Measurements from ENCODE around the gene GLTP. TPM values are rescaled to one million over a fixed set of nuclear protein-coding genes. Genes with fewer than 3 reads are reported as not detected.
"Not testable (repeated sequence)": the region's sequence is repeated elsewhere in the genome, so short reads cannot be mapped to it uniquely, and the experiment has no call there.

Gene GLTP
- total RNA-seq, 1 donor from 2014 or later = 40.1 TPM

DNA sequence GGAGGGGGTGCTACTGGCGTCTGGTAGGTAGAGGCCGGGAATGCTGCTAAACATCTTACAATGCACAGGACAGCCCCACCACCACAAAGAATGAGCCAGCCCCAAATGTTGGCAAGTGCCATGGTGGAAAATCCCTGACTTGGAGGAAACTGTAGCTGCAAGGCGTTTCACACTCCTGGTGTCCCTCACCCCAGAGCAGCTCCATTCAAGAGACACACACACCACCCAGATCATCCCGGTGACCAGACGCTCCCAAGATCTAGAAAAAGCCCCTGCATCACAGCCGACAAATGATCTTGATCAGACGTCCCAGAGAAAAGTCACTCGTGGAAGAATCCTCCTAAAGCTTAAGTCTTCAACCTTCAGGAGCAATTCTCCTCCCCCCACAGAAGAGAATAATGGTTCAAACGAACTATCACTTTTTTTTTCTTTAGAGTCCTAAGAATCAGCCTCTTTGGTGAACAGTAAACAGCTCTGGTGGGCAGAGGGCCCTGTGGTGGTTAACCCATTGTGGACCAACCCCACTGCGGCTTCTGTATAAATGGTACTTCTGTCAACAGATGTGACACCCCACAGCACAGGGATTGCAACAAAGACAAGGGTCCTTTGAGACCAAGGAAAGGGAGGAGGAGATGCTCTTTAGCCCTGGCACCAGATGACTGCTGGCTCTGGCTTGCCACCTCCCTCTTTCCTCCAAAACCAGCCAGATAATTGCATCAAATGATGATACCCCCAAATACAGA lies 2.7 kb downstream of the GLTP start:
- no peak for DNase-seq

DNA sequence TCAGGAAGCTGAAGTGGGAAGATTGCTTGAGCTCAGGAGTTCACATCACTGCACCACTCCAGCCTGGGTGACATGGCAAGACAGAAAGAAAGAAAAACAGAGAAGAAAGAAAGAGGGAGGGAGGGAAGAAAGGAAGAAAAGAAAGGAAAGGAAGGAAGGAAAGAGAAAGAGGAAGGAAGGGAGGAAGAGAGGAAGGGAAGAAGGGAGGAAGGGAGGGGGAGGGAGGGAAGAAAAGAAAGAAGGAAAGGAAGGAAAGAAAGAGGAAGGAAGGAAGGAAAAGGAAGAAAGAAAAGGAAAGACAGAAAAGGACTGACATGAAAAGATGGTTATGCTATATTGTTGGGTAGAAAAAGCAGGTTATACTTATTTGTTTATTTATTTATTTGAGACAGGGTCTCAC lies 3.9 kb downstream of the GLTP start:
- DNase-seq = no peak

DNA sequence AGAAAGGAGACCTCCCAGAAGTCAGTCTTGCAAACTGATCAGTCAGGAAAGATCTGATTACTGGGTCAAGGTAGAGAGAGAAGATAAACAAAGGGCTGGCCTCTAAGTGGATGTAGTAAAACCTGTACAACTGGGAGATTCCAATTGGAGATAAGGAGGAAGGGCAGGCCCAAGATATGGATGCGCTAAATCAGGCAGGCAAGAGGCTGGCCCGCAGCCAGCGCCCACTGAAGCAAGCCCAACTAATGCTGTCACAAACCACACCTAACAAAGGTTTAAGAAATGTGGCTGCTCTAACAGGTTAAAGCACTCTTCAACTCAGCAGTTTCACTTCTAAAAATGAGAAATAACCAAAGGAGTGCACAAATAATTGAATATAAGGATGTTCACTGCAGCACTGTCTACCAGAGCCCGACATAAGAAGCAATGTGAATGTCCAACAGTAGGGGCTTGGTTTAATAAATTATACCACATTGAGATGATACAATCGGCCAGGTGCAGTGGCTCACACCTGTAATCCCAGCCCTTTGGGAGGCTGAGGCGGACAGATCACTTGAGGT lies 4.7 kb downstream of the GLTP start:
- DNase-seq = peak; percentile 42

DNA sequence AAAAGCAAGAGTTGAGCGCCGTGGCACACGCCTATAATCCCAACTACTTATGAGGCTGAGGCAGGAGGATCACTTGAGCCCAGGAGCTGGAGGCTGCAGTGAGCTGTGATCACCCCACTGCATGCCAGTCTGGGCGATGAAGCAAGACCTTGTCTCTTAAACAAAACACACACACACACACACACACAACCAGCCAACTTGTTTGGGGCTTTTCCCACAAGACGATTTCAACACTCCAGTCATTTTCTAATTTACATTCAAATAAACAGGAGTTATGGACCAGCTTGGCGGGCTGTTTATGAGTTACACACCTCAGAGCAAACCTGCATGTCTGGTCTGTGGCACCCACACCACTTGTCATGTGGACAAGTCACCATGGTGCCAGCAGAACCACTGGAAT lies 6.7 kb downstream of the GLTP start:
- DNase-seq = no peak

DNA sequence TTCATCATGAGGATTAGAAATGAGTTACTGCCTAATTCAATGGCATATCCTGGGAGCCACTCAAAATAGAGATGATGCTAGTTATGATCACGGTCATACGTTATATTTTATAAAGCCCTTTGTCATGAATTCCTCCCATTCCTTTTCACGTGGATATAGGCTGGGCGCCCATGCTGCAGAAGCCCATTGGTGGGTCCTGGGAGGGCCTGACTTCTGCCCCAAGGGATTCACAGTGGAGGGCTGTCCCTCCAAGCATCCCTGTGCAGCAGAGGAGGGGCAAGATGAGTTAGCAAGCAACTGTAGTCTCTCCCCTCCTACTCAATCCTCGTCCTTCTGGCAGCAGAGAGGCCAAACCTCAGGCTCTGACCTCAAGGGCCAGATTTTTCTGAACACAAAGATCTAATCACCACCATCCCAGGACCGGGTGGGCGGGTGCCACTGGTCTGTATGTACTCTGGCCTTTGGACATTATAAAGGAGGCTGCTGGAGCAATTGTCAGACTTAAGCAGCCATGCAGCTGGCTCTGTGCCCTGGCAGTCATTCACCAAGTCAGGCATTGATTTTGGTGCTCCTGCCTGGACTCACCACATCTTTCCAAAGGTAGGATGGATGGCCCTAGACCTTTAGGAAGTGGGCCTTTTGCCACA lies 8.6 kb downstream of the GLTP start:
- DNase-seq = no peak

DNA sequence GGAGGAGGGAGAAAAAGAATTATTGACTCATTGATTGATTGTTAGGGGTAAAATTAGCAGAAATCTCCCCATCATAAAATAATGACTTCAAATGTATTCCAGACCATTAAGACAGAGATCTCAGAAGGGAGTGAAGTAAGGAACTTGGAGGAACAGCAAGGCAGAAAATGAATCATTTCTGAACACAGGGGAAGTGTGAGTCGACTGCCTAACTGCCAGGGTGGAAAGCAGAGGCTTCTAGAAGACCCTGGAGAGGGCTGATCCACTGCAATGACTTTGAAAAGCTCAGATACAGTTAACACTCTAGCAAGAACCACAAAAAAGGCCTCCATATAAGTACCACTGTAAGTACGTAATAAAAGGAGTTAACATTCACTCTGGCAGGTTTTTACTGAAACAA lies 9.7 kb downstream of the GLTP start:
- DNase-seq = no peak

DNA sequence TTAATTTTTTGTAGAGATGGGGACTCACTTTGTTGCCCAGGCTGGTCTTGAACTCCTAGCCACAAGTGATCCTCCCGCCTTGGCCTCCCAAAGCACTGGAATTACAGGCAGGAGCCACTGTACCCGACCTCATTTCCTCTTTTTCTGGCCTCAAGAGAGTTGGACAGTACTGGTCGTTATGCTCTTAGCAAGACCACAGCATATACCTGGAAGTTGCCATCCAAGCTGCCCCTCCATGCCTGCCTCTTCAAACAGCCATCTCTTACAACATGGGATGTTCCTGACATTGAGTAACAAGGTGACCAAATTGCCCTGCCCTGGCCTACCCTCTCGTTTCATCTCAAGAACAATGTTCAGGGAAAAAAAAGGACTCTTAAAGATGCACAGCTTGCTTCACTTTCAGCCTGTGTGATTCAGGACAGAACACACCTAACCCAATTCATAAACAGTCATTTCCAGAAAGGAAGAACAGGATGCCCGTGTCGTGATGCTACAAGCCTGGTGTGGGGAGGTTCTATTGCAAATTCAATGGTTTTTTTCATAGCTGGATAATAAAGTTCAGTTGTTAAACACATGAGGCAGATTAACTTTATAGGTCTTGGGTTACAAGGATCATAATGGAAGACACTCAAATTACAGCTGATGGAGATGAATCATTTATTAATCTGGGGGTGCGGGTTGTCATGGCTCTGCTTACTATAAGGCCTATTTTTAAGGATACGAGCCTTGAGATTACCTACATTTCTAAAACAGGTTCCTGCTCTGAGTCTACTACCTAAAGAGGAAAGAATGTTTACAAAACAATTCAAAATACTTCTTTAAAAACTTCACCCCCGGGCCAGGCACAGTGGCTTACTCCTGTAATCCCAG lies 11.9 kb downstream of the GLTP start:
- DNase-seq = no peak

DNA sequence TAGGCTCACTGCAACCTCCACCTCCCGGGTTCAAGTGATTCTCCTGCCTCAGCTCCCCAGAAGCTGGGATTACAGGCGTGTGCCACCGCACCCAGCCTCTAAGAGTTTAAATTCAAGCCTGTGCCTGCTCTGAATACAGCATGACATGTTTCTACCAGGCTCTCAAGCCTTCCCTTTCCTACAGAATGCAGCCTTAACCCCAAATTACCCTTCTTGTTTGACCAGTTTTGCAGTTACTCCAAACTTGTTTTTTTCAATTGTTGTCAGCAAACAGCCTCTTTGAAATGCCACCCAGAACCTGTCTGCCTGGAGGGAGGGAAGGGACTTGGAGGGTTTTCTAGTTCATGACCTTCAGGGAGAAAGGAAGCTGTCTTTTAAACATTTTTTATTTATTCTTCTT lies 15.4 kb downstream of the GLTP start:
- DNase-seq = peak; percentile 66

DNA sequence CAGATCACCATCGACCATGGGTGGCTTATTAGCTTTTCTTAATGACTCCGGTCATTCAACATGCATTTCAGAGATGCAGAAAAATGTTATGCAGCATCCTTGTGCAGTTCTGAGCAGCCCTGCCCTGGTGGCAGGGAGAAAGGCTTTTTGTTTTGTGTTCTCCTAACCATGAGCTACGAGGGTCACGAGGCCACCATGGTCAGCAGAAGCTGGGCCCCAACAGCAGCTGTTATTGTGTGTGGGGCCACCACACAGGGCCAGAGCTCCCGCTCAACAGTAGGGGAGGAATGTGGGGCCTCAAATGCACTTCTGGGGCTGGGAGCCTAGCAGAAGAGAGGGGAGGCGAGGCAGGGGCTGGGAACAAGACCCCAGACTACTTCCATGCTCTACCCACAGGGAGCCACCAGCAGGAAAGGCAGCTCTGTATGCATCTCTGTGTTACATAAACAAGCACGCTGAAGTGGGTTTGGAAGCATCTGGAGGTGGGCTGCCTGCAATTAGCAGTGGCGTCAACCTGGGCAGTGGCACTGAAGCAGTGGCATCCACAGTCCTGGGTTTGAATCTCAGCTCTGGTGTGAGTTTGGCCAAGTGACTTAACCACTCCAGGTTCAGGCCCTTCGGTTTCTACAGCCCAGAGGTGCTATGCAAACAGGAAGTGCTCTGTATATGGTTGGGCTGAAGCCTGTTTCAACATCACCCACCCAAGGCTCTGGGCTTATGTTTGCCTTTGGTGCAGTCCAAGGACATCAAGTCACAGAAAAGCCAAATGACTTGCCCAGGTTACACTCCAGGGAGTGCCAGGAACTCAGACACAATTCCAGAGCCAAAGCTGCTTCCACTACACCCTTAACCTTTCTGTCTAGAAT lies 16.3 kb downstream of the GLTP start:
- DNase-seq = no peak

DNA sequence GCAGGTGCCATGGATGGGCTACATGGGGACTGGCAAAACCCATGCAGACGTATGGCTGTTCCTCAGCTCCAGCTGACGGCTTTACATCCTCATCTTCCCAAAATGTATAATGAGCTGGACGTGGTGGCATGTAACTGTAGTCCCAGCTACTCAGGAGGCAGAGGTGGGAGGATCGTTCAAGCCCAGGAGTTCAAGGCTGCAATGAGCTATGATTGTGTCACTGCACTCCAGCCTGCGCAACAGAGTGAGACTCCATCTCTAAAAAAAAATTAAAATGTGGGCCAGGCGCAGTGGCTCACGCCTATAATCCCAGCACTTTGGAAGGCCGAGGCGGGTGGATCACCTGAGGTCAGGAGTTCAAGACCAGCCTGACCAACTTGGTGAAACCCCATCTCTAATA lies 17.9 kb downstream of the GLTP start:
- not testable (repeated sequence) for DNase-seq

DNA sequence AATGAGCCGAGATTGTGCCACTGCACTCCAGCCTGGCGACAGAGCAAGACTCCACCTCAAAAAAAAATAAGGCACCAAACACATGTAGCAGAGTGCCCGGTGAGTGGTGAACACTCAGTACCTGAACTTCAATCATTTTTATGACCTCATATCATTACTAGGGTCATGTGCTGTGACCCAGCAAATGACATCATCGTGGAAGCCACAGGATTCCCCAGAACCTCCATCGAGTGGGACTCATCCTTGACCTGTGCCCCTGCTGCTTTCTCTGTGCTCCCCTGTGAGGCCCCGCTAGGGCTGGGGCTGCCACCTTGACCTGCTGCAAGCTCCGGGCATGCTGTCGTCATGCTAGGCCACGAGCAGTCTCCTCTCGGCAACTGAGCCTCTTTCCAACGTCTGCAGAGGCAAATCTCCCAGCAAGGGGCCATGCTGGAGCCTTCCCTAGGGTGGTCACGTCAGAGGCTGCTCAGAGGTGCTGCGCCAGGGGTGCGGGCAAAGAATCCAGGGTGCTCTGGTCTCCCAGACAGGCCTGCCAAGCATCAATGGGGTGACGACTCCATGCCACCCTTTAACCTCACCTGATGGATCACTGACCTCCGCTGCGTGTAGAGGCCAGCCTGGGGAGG lies 18.5 kb downstream of the GLTP start:
- no peak for DNase-seq

DNA sequence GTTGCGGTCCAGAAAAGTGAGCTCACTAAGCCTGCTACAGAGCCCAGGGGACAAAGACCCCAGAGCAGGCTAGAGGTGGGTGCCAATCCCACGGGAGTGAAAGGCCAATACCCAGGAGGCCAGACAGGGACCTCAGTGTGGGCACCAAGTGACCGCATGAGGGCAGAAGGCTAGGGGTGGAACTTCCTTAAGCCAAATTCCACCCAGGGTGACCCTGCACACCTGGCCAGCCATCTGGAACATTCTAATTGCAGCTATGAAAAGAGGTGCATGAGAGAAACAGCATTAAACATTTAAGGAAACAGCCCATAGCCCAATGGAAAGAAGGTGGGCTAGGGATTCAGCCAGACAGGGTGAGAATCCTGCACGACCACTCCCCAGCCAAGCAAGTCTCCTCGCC lies 19.4 kb downstream of the GLTP start:
- no peak for DNase-seq

DNA sequence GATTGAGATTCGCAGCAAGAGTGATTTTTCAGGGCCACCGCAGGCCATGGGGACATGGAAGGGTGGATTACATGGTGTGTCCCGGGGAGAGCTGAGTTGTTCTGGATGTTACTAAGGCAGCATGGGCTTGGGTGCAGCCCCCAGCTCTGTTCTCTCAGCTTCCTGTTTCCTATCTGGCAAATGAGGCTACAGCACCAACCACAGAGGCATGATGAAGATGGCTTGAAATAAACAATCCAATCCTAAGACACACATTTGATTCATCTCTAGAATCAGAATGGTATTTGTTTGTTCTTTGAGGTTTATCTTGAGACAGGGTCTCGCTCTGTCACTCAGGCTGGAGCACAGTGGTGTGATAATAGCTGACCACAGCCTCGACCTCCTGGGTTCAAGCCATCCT lies 21.6 kb downstream of the GLTP start:
- no peak for DNase-seq

DNA sequence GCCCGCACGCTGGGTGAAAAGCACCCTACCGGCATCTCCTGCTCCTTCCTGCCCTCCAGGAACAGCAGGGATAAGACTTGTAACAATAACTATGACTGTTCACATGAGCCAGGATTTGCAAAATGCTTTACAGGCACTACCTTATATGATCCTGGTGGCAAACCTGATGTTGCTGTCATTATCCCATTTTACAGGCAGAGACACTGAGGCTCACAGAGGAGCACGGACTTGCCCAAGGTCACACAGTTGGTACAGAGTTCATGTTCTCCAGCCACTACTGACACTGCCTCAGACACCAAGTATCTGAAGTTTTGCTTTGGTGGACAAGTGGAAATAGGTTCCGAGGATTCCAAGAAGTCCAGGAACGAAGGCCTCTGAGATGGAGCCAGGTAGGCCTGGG lies 22.6 kb downstream of the GLTP start:
- no peak for DNase-seq

DNA sequence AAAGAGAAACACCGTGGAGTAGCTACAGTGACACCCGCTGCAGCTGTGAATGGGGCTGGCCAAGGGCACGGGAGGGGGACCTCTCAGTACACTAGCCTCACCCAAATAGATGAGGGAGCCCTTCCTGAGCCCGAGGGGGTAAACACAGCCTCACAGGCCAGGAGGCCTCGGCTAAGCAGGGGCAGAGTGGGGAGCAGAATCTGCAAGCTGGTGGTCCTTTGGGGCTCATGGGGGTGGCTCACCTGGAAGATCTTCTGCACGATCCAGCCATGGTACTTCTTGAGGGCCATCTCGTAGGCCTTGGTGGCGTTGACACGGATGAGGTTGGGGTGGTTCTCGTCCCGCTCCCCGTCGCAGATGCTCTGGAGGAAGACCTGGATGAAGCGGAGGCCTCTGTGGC lies 25.0 kb downstream of the GLTP start:
- DNase-seq = no peak

DNA sequence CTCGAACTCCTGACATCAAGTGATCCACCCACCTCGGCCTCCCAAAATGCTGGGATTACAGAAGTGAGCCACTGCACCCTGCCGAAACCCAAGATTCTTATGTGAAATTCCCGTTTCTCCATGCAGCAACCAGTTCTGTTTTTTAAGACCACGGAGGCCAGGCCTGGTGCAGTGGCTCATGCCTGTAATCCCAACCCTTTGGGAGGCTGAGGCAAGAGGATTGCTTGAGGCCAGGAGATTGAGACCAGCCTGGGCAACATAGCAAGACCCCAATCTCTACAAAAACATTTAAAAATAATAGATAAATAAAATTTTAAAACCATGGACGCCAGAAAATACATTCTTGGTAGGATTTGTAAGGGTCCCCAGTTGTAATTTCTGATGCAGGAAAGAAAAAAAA lies 29.8 kb downstream of the GLTP start:
- DNase-seq = not testable (repeated sequence)

DNA sequence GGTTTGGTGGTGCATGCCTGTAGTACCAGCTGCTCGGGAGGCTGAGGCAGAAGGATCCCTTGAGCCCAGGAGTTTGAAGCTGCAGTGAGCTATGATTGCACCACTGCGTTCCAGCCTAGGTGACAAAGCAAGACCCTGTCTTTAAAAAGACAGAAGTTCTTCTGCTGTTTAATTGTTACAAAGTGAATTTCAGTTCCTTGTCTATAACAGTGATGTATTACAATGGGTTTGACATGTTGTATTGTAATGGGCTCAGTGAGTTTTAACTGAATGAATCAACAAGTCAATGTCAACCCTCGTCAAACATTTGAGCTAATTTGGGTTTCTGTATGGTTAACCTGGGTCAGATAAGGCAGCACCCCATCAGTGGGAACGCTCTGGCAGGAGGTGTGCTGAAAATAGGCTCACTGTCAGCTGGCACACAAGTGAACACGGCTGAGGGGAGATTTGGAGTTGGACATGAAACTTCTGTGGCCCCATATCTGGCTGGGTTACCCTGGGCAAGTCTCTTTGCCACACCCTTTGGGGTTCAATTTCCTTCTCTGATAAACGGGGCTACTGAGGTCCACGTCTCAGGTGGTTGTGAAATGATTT lies 33.1 kb downstream of the GLTP start:
- no peak for DNase-seq

DNA sequence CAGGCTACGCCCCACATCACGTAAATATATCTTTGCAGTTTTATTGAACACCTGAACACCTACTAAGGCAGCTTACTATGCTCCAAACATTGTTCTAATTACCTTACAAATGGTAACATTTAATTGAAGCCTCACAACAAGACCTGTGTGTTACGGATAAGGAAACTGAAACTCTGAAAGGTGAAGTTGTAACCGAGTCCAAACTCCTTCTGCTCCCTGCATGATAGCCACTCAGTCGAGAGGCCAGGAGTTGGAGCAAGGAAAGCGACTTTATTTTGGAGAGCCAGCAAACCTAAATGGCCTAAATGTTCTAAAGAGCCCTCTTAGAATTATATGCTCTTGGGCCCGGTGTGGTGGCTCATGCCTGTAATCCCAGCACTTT lies 34.5 kb downstream of the GLTP start:
- DNase-seq = no peak

DNA sequence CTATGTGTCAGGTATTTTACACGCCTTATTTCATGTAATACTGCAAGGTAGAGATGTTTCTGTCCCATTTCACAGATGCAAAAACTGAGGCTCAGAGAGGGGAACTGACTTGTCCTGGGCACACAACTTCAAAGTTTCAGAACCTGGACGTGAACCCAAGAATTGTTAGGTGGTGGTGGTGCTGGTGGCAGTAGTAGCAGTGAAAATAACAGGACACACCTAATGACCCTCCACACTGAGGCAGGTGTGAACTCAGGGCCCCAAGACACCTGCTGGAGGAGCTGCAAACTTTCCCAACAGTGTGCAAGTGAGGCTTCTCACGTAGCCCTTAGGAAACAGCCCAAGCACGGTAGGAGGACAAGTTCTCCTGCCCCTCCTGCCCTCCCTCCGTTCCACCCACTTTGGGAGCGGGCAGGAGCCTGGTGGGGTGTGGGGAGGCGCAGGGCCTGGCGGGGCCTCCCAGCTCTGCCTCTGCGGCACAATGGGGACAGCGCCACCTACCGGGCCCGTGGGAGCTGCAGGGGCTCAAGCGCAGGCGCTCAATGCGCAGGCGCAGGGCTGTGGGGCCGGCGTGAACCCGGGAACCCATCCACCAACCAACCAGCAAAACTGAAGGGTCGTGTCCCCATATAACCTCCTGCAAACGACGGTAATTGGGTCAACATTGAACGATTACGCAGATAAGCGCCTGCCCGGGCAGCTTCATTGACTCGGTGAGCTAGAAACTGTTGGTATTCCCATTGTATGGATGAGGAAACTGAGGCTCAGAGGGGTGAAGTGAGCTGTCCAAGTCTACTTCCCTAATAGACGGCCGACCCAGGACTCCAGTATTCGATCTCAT lies 35.1 kb downstream of the GLTP start:
- peak; percentile 93 for DNase-seq

DNA sequence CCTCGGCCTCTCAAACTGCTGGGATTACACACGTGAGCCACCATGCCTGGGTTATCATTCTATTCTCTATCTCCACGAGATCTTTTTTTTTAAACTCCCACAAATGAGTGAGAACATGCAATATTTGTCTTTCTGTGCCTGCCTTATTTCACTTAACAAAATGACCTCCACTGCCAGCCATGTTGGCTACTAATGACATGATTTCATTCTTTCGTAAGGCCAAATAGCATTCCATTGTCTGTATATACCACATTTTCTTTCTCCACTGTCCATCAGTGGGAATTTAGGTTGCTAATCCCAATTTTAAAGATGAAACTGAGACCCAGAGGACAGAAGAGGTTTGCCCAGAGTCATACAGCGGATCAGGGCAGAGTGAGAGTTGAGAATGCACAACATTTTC lies 36.2 kb downstream of the GLTP start:
- DNase-seq = no peak
